GM21390 (cell line): Measurements from ENCODE around the gene ID4.
"Not testable (repeated sequence)": the region's sequence is repeated elsewhere in the genome, so short reads cannot be mapped to it uniquely, and the experiment has no call there.

Experiments
- ATAC-seq: cut with Tn5 transposase; IDR thresholded peaks from one replicate; pipeline ENCODE4 v1.9.1; 2021; ENCODE audit not compliant: unreplicated experiment

The ID4 gene

GRCh38 chr6:19831358-19831757 is 5.8 kb upstream of the ID4 start:
- ATAC-seq: no peak

GRCh38 chr6:19833947-19834346 is 3.2 kb upstream of the ID4 start:
- no peak for ATAC-seq

GRCh38 chr6:19834858-19835257 is 2.3 kb upstream of the ID4 start:
- ATAC-seq: no peak

- no peak for ATAC-seq
These were observed 1.6 kb upstream of the ID4 start for GRCh38 chr6:19835605-19836004.

GRCh38 chr6:19837511-19838441 is 606 bp downstream of the ID4 start:
- ATAC-seq: no peak

GRCh38 chr6:19838442-19839236 is 1.5 kb downstream of the ID4 start:
- no peak for ATAC-seq

GRCh38 chr6:19839237-19839546 is 2.0 kb downstream of the ID4 start:
- ATAC-seq: no peak

- ATAC-seq: no peak
These were observed 2.6 kb downstream of the ID4 start for GRCh38 chr6:19839788-19840187.

GRCh38 chr6:19841181-19841580 is 4.0 kb downstream of the ID4 start:
- ATAC-seq: no peak

GRCh38 chr6:19842030-19842615 is 5.0 kb downstream of the ID4 start:
- no peak for ATAC-seq

- ATAC-seq: no peak
These were observed 7.5 kb downstream of the ID4 start for GRCh38 chr6:19844689-19845088.

- ATAC-seq: no peak
These were observed 8.3 kb downstream of the ID4 start for GRCh38 chr6:19845266-19846041.

- no peak for ATAC-seq
These were observed 11.4 kb downstream of the ID4 start for GRCh38 chr6:19848465-19849029.

- ATAC-seq: no peak
These were observed 12.0 kb downstream of the ID4 start for GRCh38 chr6:19849196-19849595.

GRCh38 chr6:19849755-19850154 is 12.6 kb downstream of the ID4 start:
- ATAC-seq: no peak

GRCh38 chr6:19851241-19852089 is 14.3 kb downstream of the ID4 start:
- ATAC-seq: peak; percentile 58

GRCh38 chr6:19852090-19852457 is 14.9 kb downstream of the ID4 start:
- ATAC-seq: no peak

GRCh38 chr6:19852927-19853326 is 15.8 kb downstream of the ID4 start:
- ATAC-seq: no peak

GRCh38 chr6:19854421-19855015 is 17.3 kb downstream of the ID4 start:
- ATAC-seq: not testable (repeated sequence)
